ENCODE data around the gene SLC26A2. TPM values are rescaled to one million over a fixed set of nuclear protein-coding genes. Genes with fewer than 3 reads are reported as not detected.

Gene SLC26A2
- total and polyA plus RNA-seq, 10 of the 15 experiments (the other 5 are each of a cell fraction or from before 2014, with no cell fraction given) = 1.7 to 6.4 (median 4.2) TPM

GRCh38 chr5:150000256-150000989 lies 39.9 kb downstream of the SLC26A2 start, which contains the start of the genes HMGXB3 and TIGD6:
Gene HMGXB3 (plus strand): TSS chr5:150000739. CDS start chr5:150004853, 4,114 bp downstream.
Gene TIGD6 (minus strand): TSS chr5:150000654. CDS start chr5:149996348, 4,306 bp downstream.
- Histone ChIP-seq H3K4me2 (ENCODE audit: control insufficient read depth, insufficient read depth) (peak within 1 kb of the TSS; percentile 83), H3K79me2 (ENCODE audit: control insufficient read depth, insufficient read depth, low read length) (peaks cover 49% of the 10 kb centered on the region), H3K4me3 (peak within 1 kb of the TSS; percentile 98), H4K20me1 (ENCODE audit: control insufficient read depth, insufficient read depth) (no peaks in the 10 kb centered on the region), H3K9ac (ENCODE audit: control insufficient read depth, insufficient read depth, low read length) (peak within 1 kb of the TSS; percentile 96), H3K27ac (ENCODE audit: control insufficient read depth, insufficient read depth) (peak within 1 kb of the TSS; percentile 92), H3K36me3 (ENCODE audit: control insufficient read depth in 2 of 2, insufficient read depth in 2 of 2, low read length in 1 of 2) (peaks cover 0 to 5% of the 10 kb centered on the region in 2 experiments; a peak in 1 of 4 replicates), H2AFZ (ENCODE audit: control insufficient read depth, low read depth, low read length) (peak within 1 kb of the TSS; percentile 89), H3K27me3 (replicated peaks in 1 of 2; ENCODE audit: control insufficient read depth in 2 of 2, insufficient read depth in 2 of 2, low read length in 1 of 2) (no peaks in the 10 kb centered on the region), H3K9me3 (replicated peaks; ENCODE audit: control insufficient read depth, insufficient read depth, low read length) (no peaks in the 10 kb centered on the region), H3K4me1 (ENCODE audit: control insufficient read depth, insufficient read depth, low read length) (0 out of 2 replicates have a peak, but pooled peaks cover 3% of the 10 kb centered on the region)
- DNase-seq (ENCODE audit: low read depth, low spot score) (peak; percentile 88), ATAC-seq (peak; percentile 94), FAIRE-seq (peak; percentile 47)
- RAD21 ChIA-PET (ENCODE audit: unreplicated experiment) = interaction anchor here (1.0 to 1.4 kb wide), 4 partner anchors 9 to 146 kb away, joined by 3 to 5 read pairs (median 4); no protein-coding TSS in a partner anchor
- intact Hi-C loops (cut with micrococcal nuclease; ENCODE audit: unreplicated experiment) = loop anchor here (2.0 kb wide), 1 partner anchor 40 kb away; the partner anchor contains the start of gene SLC26A2
- under 1% methylated on average over 71 of the region's 72 CpGs for WGBS (ENCODE audit: insufficient coverage, insufficient replicate concordance, low lambda C conversion rate, missing lambda C conversion rate)
- SMC1A ChIA-PET (ENCODE audit: uncharacterized antibody, unreplicated experiment) = interaction anchor here (1.0 to 1.9 kb wide), 3 partner anchors 10 to 450 kb away, joined by 4 to 8 read pairs (median 4); partner anchors contain the start of gene CSNK1A1
- no TSS peak for BruUV-seq (replicated peaks)
- POLR2A ChIA-PET = interaction anchor here (0.9 to 1.8 kb wide), 5 partner anchors 10 to 276 kb away, joined by 3 to 6 read pairs (median 3); partner anchors contain the start of gene SLC26A2
- CTCF ChIA-PET = interaction anchor here (0.6 to 2.7 kb wide), 8 partner anchors 10 to 357 kb away, joined by 3 to 23 read pairs (median 4); no protein-coding TSS in a partner anchor
- in situ Hi-C loops (cut with MboI) = no loop called here
- no peak for TF ChIP-seq NR2C2 (IDR thresholded peaks at IDR 0.05; ENCODE audit: borderline replicate concordance, control insufficient read depth, insufficient read length, low read depth)
- peak; percentile 66; the same call in 1 of the 2 replicates for TF ChIP-seq TBL1XR1 (IDR thresholded peaks at IDR 0.05; ENCODE audit: low read depth, low read length)
- no peak; the same call in 1 of the 2 replicates for TF ChIP-seq EED (IDR thresholded peaks at IDR 0.05; ENCODE audit: low read depth)
- no peak for TF ChIP-seq JUNB (IDR thresholded peaks at IDR 0.05)
- 0 out of 2 replicates have a peak, but pooled peaks have one; percentile 15 for TF ChIP-seq JUND (IDR thresholded peaks at IDR 0.05; ENCODE audit: low read depth, low read length)
- TF ChIP-seq STAT3 (IDR thresholded peaks at IDR 0.05; ENCODE audit: low read depth, low read length) = no peak
- no peak; the same call in 1 of the 2 replicates for TF ChIP-seq ZSCAN29 (IDR thresholded peaks at IDR 0.05)
- TF ChIP-seq, protein P1, sequence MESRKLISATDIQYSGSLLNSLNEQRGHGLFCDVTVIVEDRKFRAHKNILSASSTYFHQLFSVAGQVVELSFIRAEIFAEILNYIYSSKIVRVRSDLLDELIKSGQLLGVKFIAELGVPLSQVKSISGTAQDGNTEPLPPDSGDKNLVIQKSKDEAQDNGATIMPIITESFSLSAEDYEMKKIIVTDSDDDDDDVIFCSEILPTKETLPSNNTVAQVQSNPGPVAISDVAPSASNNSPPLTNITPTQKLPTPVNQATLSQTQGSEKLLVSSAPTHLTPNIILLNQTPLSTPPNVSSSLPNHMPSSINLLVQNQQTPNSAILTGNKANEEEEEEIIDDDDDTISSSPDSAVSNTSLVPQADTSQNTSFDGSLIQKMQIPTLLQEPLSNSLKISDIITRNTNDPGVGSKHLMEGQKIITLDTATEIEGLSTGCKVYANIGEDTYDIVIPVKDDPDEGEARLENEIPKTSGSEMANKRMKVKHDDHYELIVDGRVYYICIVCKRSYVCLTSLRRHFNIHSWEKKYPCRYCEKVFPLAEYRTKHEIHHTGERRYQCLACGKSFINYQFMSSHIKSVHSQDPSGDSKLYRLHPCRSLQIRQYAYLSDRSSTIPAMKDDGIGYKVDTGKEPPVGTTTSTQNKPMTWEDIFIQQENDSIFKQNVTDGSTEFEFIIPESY (IDR thresholded peaks at IDR 0.05) = no peak
- TF ChIP-seq CREB1 (IDR thresholded peaks at IDR 0.05; ENCODE audit: low read depth) = peak; percentile 88
- TF ChIP-seq ESRRA (IDR thresholded peaks at IDR 0.05; ENCODE audit: low read length) = no peak
- TF ChIP-seq SRF (IDR thresholded peaks at IDR 0.05; ENCODE audit: low read depth in 2 of 2, low read length in 2 of 2) = peak; percentile 30 to 77; a peak in 1 of 4 replicates
- TF ChIP-seq MEF2A (IDR thresholded peaks at IDR 0.05; ENCODE audit: insufficient read depth, low read depth, low read length) = 0 out of 2 replicates have a peak, but pooled peaks have one; percentile 30
- no peak for TF ChIP-seq TCF7 (IDR thresholded peaks at IDR 0.05; ENCODE audit: borderline replicate concordance)
- peak; percentile 90 for TF ChIP-seq MXI1 (IDR thresholded peaks at IDR 0.05; ENCODE audit: low read depth, low read length)
- TF ChIP-seq NR2F1 (conservative IDR thresholded peaks at IDR 0.05) = peak; percentile 62
- no peak for TF ChIP-seq ZNF217 (IDR thresholded peaks at IDR 0.05)
- no peak for TF ChIP-seq ZNF384 (IDR thresholded peaks at IDR 0.05; ENCODE audit: borderline replicate concordance, low read depth, low read length)
- TF ChIP-seq POU2F2 (IDR thresholded peaks at IDR 0.05; ENCODE audit: borderline replicate concordance, low read depth, low read length) = no peak; the same call in 2 of the 3 replicates
- no peak for TF ChIP-seq RAD21 (IDR thresholded peaks at IDR 0.05; ENCODE audit: insufficient read depth, low read depth, low read length)
- peak; percentile 69; the same call in 1 of the 2 replicates for TF ChIP-seq SMAD5 (IDR thresholded peaks at IDR 0.05; ENCODE audit: low read depth)
